22Rv1 (cell line): ENCODE measurements around the gene ABCC10.

Experiments used
- H3K27ac ChIP-seq: fragments of 450-650 bp; 2 replicates; pipeline ENCODE4 v1.5.1; 2017
- ZFX ChIP-seq: fragments of 450-650 bp; IDR thresholded peaks from 2 replicates; pipeline ENCODE4 v1.6.1; 2017; ENCODE audit warnings: antibody characterized with exemption, borderline replicate concordance
- TF ChIP-seq, protein P1 (sequence below): fragments of 450-650 bp; IDR thresholded peaks from 2 replicates; pipeline ENCODE4 v1.5.1; 2017; ENCODE audit warnings: mild to moderate bottlenecking

ABCC10 gene

DNA sequence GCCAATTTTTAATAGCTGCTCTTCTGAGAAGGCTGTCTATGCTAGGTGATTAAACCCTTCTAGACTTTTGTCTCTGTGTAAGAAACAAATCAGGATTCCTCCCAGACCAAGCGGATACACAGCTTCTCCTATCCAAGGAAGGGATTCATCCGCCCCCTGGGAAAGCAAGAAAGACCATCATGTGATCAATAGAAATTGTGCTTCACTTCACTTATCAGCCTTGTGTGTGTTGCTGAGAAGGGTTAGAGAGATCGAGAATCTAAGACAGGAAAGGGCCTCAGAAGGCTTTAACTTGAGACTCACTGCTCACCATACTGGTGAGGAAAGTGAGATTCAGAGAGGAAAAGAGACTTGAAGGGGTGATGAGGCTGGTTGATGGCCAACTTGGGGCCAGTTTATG is 1.5 kb downstream of the ABCC10 start:
- peak overlapping the region; percentile 82; the same call in 1 of the 2 replicates for H3K27ac ChIP-seq
- TF ChIP-seq, protein P1, sequence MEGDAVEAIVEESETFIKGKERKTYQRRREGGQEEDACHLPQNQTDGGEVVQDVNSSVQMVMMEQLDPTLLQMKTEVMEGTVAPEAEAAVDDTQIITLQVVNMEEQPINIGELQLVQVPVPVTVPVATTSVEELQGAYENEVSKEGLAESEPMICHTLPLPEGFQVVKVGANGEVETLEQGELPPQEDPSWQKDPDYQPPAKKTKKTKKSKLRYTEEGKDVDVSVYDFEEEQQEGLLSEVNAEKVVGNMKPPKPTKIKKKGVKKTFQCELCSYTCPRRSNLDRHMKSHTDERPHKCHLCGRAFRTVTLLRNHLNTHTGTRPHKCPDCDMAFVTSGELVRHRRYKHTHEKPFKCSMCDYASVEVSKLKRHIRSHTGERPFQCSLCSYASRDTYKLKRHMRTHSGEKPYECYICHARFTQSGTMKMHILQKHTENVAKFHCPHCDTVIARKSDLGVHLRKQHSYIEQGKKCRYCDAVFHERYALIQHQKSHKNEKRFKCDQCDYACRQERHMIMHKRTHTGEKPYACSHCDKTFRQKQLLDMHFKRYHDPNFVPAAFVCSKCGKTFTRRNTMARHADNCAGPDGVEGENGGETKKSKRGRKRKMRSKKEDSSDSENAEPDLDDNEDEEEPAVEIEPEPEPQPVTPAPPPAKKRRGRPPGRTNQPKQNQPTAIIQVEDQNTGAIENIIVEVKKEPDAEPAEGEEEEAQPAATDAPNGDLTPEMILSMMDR = no peak
- TF ChIP-seq ZFX = no peak

DNA sequence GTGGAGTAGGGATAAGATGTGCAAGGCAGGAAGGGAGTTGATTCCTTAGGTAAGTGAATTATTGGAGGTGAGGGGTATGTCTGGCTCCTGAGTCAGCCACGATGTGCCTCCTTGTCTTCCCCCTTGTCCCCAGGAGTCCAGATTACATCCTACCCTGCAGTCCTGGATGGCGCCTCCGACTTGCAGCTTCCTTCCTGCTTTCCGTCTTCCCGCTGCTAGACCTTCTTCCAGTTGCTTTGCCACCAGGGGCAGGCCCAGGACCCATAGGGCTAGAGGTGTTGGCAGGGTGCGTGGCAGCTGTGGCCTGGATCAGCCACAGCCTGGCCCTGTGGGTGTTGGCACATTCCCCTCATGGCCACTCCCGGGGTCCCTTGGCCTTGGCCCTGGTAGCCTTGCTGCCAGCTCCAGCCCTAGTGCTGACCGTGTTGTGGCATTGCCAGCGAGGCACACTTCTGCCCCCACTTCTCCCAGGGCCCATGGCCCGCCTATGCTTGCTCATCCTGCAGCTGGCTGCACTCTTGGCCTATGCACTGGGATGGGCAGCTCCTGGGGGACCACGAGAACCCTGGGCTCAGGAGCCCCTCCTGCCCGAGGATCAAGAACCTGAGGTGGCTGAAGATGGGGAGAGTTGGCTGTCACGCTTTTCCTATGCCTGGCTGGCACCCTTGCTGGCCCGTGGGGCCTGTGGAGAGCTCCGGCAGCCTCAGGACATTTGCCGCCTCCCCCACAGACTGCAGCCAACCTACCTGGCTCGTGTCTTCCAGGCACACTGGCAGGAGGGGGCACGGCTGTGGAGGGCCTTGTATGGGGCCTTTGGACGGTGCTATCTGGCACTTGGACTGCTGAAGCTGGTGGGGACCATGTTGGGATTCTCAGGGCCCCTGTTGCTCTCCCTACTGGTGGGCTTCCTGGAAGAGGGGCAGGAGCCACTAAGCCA is 4.9 kb downstream of the ABCC10 start:
- no peak overlapping the region for H3K27ac ChIP-seq
- TF ChIP-seq, protein P1 = no peak
- no peak for TF ChIP-seq ZFX

DNA sequence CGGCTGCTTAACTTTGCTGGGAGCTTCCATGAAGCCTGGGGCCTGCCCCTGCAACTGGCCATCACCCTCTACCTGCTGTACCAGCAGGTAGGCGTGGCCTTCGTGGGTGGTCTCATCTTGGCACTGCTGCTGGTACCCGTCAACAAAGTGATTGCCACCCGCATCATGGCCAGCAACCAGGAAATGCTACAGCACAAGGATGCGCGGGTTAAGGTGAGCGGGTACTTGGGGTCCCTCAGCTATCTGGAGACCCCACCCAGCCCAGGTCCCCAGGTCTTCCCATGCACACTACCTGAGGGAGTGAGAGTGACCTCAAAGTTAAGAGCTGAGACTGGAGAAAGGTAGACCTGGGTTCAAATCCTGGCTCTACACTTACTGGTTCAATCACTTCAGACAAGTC is 5.8 kb downstream of the ABCC10 start:
- TF ChIP-seq ZFX = no peak
- TF ChIP-seq, protein P1 = no peak
- H3K27ac ChIP-seq = no peak overlapping the region

DNA sequence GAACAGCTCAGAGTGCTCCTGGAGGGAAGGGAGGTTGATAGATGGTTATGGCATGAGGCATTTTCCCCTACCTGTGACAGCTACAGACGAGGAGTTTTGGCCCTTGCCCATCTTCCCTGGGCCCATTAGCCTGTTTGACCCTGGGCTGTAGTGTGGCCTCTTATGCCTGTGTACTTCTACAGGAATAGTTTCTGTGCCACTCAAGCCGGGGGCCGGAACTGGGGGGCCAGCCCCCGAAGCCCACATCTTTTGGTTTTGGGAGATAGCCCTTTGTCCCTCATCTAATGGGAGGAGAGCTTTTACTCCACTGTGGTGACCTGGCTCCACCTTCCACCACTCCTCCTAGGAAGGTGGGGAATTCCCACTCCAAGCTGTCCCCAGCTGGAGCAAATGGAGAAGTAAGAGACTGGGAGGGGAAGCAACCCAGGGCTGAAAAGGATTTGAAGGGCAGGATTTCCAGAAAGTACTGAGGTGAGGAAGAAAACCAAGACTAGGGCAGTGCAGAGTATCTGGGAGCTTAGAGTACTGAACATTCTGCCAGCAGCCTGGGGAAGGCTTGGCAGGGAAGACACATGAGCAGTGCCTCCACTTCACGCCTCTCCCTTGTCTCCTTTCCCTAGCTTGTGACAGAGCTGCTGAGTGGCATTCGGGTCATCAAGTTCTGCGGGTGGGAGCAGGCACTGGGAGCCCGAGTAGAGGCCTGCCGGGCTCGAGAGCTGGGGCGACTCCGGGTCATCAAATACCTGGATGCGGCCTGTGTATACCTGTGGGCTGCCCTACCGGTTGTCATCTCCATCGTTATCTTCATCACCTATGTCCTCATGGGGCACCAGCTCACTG is 6.9 kb downstream of the ABCC10 start:
- TF ChIP-seq ZFX = no peak
- TF ChIP-seq, protein P1 = no peak
- H3K27ac ChIP-seq = no peak overlapping the region

DNA sequence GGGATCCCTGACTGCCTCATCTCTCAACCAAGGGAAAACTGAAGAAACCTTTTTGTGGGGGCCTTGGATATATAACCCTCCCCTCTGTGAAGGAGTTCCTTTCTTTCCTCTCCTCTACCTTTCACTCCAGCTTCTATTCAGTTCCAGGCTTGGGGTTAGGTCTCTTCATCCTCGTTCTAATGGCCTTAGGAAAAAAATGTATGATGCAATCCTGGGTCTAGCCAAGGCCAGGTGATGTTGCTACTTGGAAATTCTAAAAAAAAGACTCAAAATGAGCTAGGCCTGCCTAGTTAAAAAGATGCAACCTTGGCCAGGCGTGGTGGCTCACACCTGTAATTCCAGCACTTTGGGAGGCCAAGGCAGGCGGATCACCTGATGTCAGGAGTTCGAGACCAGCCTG is 7.6 kb downstream of the ABCC10 start:
- no peak for TF ChIP-seq ZFX
- TF ChIP-seq, protein P1 = no peak
- no peak overlapping the region for H3K27ac ChIP-seq

DNA sequence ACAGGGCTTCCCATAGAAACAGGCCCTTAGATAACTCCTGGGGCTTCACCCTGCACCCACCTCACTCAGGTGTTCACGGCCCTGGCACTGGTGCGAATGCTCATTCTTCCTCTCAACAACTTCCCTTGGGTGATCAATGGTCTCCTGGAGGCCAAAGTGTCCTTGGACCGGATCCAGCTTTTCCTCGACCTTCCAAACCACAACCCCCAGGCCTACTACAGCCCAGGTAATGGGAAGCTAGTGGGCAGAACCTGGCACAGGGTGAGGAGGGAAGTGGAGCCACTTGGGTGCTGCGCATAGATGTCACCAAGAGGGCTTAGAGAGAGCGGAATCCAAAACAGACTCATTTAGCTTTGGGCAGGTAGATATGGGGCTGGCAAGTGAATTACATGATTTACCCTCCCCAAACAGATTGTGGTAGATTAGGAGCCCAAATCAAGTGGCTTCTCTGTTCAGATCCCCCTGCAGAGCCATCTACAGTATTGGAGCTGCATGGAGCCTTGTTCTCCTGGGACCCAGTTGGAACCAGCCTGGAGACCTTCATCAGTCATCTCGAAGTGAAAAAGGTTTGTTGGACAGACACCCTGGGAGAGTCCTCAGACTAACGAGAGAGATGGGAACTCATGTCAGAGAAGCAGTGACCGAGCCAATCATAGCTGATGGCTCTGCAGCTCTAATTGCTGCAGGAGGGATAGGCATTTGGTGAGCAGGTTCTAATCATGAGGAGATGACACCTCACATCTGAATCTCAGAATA is 8.5 kb downstream of the ABCC10 start:
- no peak overlapping the region for H3K27ac ChIP-seq
- TF ChIP-seq, protein P1 = no peak
- TF ChIP-seq ZFX = no peak
